KG1 (cell line): ENCODE data around the gene SNTA1.
"Not testable (repeated sequence)": the region's sequence is repeated elsewhere in the genome, so short reads cannot be mapped to it uniquely, and the experiment has no call there.

Source experiments
- DNase-seq: peaks from one replicate; lab custom pipeline; 2025; lab: John Stamatoyannopoulos, UW

SNTA1 gene

DNA sequence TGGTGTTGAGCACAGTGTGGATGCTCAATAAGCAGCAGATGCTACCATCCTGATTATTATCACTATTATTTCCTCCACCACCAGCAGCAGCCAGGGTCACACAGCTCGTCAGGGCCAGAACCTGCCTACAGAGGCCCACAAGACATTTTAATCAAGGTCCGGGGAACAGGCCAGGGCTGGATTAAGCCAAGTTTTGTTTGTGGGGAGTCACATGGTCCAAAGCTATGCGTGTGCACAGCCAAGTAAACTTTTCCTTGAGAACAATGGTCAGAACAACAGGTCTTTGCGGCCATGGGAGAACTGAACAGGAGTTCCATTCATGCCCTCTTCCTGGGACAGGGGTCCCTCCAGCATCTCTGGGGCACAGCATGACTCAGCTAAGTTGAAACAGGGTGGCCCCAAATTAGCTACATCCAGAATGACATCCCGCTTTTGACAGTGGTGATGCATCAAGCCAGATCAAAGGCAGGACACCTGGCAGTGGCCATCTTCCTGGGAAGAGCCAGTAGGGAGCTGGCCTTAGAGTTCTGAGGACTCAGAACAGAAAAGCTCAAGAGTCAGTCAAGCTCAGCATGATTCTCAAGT lies 11.7 kb downstream of the SNTA1 start:
- no peak for DNase-seq

- DNase-seq: not testable (repeated sequence)
Observed at GRCh38 chr20:33423875-33424274, 19.7 kb downstream of the SNTA1 start.

GRCh38 chr20:33423141-33423834 lies 20.3 kb downstream of the SNTA1 start:
- DNase-seq: no peak

DNA sequence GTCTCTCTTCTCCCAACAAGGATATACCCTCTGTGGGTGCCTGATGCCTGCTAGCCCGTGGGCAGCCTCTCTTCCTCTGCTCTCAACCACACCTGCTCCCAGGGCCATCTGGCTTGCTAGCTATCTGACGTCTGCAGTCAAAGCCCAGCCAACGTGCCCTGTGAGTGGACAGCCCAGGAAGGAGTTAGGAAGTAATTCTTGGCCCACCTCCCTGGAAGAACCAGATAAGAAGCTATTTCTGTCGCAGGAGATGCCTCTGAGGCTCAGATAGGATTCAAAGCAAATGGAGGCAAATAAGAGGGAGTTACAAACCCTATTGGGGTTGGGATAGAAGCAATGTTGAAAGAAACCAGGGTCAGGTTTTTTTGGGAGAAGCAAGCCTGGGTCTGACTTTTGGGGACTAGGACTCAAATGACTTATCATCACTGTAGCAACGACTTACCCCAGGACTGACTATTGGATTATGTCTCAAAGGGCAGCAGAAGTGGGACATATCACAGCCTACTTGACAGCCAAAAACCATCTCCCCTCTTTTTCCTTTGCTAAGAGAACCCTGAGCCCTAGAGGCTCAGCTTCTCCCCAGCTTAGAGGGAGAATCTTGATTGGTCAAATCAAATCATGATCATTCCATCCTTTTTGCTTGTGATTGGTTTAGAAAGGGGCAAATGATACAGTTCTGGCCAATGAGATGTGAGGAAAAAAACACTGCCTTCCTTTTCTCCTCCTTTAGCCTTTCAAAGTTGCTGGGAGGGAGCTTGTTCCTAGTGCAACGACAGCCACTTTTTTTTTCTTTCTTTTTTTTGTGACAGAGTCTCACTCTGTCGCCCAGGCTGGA lies 24.2 kb downstream of the SNTA1 start:
- no peak for DNase-seq

DNA sequence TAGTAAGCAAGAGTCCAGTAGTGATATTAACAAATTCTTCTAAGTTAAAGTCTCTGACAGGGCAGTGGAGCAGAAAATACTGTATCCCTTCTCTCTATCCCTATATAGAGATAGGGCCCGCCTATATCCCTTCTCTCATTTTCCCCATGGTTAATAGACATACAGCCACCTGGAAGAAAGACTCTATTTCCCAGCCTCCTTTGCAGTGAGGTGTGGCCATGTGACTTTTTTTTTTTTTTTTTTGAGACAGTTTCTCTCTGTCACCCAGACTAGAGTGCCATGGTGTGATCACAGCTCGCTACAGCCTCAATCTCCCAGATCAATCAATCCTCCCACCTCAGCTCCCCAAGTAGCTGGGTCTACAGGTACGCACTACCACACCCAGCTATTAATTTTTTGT lies 25.5 kb downstream of the SNTA1 start:
- DNase-seq: no peak

- no peak for DNase-seq
Observed at GRCh38 chr20:33415948-33416347, 27.6 kb downstream of the SNTA1 start.

GRCh38 chr20:33412484-33412838 lies 31.1 kb downstream of the SNTA1 start:
- DNase-seq: no peak

- no peak for DNase-seq
Observed at GRCh38 chr20:33411711-33412483, 31.7 kb downstream of the SNTA1 start.

DNA sequence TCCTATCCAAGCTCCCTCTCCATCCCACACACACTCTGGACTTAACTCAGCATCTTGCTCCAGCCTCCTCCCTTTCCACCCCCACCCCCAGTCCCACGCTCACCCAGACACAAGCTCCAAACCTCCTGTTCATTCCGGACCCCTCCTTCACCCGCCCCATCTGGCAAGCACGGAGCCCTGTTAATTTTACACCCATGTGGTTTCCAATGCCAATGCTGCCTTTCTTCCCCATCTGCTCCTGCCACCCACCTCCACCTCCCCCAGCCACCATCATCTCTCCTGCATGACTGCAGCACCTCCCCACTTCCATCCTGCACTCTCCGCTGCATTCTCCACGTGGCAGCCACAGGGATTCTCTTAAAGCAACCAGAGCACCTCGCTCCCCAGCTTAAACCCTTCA lies 32.3 kb downstream of the SNTA1 start:
- no peak for DNase-seq

GRCh38 chr20:33410081-33410742 lies 33.4 kb downstream of the SNTA1 start:
- no peak for DNase-seq

DNA sequence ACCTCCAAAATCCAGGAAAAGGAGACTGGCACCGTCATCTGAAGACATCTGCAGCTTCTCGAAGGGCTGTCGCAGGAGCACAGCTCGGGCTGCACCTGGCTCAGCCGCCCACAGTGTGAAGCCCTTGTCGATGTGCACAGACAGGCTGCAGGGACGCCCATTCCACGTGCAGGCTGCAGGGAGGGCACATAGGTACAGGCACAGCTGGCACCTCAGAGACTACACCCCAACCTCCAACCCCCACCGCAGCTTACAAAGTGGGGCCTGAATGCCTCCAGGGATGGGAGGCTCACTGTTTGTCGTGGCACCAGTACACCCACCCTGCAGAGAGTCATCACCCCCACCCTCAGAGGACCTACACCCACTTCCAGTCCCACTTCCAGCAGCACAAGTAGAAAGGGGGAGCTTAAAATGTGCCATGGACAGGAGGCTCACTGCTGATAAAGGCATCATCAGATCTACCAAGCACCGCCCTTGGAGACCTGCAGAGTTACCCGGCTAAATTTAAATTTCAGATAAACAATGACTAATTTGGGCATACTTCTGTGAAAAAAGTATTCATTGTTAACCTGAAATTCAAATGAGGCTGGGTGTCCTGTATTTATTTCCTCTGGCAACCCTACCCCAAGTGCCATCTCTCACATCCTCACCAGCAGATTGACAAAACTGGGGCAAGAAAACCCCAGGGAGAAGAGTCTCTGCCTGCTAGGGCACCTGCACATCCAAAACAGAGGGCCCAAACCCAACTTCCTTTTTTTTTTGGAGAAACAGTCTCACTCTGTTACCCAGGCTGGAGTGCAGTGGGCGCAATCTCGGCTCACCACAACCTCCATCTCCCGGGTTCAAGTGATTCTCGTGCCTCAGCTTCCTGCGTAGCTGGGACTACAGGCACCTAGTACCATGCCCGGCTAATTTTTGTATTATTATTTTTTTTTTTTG lies 34.6 kb downstream of the SNTA1 start:
- no peak for DNase-seq

GRCh38 chr20:33408313-33408712 lies 35.2 kb downstream of the SNTA1 start:
- no peak for DNase-seq

DNA sequence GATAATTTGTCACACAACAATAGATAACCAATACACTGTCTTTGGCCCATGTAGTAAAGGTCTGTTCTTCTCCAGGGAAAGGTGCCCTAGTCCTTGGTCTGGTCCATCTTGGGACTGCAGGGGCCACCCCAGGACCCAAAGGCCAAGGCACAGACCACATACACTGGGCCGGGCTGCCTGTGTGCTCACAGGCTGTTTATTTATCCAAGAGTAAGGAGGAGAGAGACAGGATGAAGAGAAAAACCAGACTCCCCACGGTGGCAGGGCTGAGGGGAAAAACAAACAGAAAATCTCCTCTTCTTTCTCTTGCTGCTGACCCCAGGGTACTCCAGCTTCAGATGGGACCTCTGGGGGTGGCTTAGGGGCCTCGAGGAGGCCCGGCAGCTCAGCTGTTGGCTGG lies 35.8 kb downstream of the SNTA1 start:
- DNase-seq: no peak

DNA sequence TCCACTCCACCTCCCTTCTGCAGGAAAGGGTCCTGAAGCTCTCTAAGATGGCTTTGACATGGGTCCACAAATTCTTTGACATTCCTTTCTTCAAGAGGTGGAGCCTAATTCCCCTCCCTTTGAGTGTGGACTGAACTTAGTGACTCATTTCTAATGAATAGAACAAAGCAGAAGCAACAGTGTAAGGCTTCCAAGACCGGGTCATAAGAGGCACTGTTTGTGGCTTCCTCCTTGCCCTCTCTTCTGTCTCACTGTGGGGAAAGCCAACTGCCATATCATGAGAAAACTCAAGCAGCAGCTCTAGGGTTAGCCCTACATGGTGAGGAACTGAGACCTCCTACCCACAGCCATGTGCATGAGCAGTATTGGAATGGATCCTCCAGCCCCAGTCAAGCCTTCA lies 36.3 kb downstream of the SNTA1 start:
- DNase-seq: no peak

GRCh38 chr20:33404281-33404680 lies 39.3 kb downstream of the SNTA1 start:
- DNase-seq: no peak

- no peak for DNase-seq
Observed at GRCh38 chr20:33401921-33402369, 41.6 kb downstream of the SNTA1 start.

DNA sequence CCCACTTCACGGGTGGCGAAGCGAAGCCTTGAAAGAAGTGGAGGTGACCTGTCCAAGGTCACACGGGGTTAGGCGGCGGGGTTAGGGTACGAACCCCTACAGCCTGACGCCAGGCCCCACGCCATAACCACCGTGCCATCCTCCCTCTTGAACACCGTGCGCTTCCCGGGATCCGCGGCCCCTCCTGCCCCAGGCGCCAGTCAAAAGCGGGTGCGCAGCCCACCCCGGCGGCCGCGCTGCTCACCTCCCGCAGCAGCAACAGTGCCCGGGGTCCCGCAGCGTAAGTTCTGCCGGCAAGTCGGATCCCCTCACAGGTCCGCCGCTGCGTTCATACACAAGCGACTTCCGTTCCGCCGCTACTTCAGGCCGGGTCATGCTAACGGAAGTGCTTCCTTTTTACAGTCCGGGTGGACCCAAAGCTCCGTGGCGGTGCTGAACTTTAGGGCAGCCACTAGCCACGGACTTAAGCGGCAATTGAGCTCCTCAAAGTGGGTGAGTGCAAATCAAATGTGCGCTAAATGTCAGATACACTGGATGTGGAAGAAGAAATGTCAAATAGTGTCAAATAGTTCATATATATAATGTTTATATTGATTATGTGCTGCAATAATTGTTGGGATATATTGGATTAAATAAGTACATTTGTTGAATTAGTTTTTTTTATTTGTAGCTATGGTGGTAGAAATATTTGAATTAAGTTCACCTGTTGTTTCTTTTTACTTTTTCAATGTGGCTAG lies 42.2 kb downstream of the SNTA1 start, which contains the start of gene CDK5RAP1:
TSS of gene CDK5RAP1 (minus strand) at position 336 of the 737 bp plus-strand sequence. CDS start 4,455 bp downstream, outside the sequence.
- peak; percentile 85 for DNase-seq

DNA sequence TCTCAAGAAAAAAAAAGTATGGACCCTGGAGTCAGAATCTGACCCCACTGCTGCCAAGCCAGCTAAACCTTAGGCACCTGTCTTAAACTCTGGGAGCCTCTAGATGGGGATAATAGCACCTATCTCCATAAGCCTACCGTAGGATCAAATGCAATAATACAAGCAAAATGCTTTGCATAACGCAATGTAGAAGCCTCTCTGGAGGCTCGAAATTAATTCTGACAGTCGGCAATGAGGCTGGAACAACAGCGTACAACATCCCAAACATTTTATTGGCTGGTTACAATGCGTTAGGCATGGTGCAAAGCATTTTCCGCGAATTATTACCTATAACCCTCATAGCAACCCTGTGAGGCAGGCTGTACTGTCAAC lies 42.8 kb downstream of the SNTA1 start:
- DNase-seq: no peak

- DNase-seq: no peak
Observed at GRCh38 chr20:33399924-33400323, 43.6 kb downstream of the SNTA1 start.

- DNase-seq: no peak
Observed at GRCh38 chr20:33394718-33395117, 48.8 kb downstream of the SNTA1 start.
